Measurements from ENCODE around the gene MXD4. TPM values are rescaled to one million over a fixed set of nuclear protein-coding genes. Genes with fewer than 3 reads are reported as not detected.

Gene MXD4
- total RNA-seq, 1 experiment from 2014 or later = 12.8 TPM

GRCh38 chr4:2295500-2295899 lies 33.6 kb upstream of the MXD4 start:
- CTCF ChIA-PET = no interaction called here
- Mint-ChIP-seq H3K4me1 (ENCODE audit: low read depth, unreplicated experiment) (no peaks in the 10 kb centered on the region), H3K9me3 (ENCODE audit: low read depth, unreplicated experiment) (no peaks in the 10 kb centered on the region), H3K4me3 (ENCODE audit: low read depth, unreplicated experiment) (no peak overlapping the region), H3K36me3 (ENCODE audit: insufficient read depth, unreplicated experiment) (no peaks in the 10 kb centered on the region), H3K27ac (ENCODE audit: unreplicated experiment) (no peak overlapping the region), H3K27me3 (ENCODE audit: unreplicated experiment) (peaks cover 17% of the 10 kb centered on the region)
- TF ChIP-seq CTCF (IDR thresholded peaks at IDR 0.05; ENCODE audit: unreplicated experiment) = no peak
- BruUV-seq (replicated peaks) = no TSS peak
- intact Hi-C loops (cut with micrococcal nuclease; ENCODE audit: unreplicated experiment) = no loop called here
- no peak for DNase-seq

- Mint-ChIP-seq H3K27ac (ENCODE audit: unreplicated experiment) (no peak overlapping the region), H3K4me1 (ENCODE audit: low read depth, unreplicated experiment) (no peaks in the 10 kb centered on the region), H3K9me3 (ENCODE audit: low read depth, unreplicated experiment) (no peaks in the 10 kb centered on the region), H3K4me3 (ENCODE audit: low read depth, unreplicated experiment) (no peak overlapping the region), H3K27me3 (ENCODE audit: unreplicated experiment) (peaks cover 8% of the 10 kb centered on the region), H3K36me3 (ENCODE audit: insufficient read depth, unreplicated experiment) (no peaks in the 10 kb centered on the region)
- DNase-seq = no peak
- intact Hi-C loops (cut with micrococcal nuclease; ENCODE audit: unreplicated experiment) = no loop called here
- no peak for TF ChIP-seq CTCF (IDR thresholded peaks at IDR 0.05; ENCODE audit: unreplicated experiment)
- BruUV-seq (replicated peaks) = no TSS peak
- CTCF ChIA-PET = no interaction called here
Observed at GRCh38 chr4:2292646-2293108, 30.8 kb upstream of the MXD4 start.

- BruUV-seq (replicated peaks) = no TSS peak
- H3K4me1 Mint-ChIP-seq (ENCODE audit: low read depth, unreplicated experiment) = no peaks in the 10 kb centered on the region
- intact Hi-C loops (cut with micrococcal nuclease; ENCODE audit: unreplicated experiment) = no loop called here
- no peak overlapping the region for H3K4me3 Mint-ChIP-seq (ENCODE audit: low read depth, unreplicated experiment)
- no peak overlapping the region for H3K27ac Mint-ChIP-seq (ENCODE audit: unreplicated experiment)
- CTCF ChIA-PET = no interaction called here
- no peaks in the 10 kb centered on the region for H3K36me3 Mint-ChIP-seq (ENCODE audit: insufficient read depth, unreplicated experiment)
- peaks cover 1% of the 10 kb centered on the region for H3K27me3 Mint-ChIP-seq (ENCODE audit: unreplicated experiment)
- DNase-seq = no peak
- H3K9me3 Mint-ChIP-seq (ENCODE audit: low read depth, unreplicated experiment) = no peaks in the 10 kb centered on the region
- TF ChIP-seq CTCF (IDR thresholded peaks at IDR 0.05; ENCODE audit: unreplicated experiment) = no peak
Observed at GRCh38 chr4:2291705-2292645, 30.1 kb upstream of the MXD4 start.

- intact Hi-C loops (cut with micrococcal nuclease; ENCODE audit: unreplicated experiment) = no loop called here
- no TSS peak for BruUV-seq (replicated peaks)
- no peaks in the 10 kb centered on the region for H3K36me3 Mint-ChIP-seq (ENCODE audit: insufficient read depth, unreplicated experiment)
- no peak overlapping the region for H3K27ac Mint-ChIP-seq (ENCODE audit: unreplicated experiment)
- TF ChIP-seq CTCF (IDR thresholded peaks at IDR 0.05; ENCODE audit: unreplicated experiment) = no peak
- H3K4me1 Mint-ChIP-seq (ENCODE audit: low read depth, unreplicated experiment) = no peaks in the 10 kb centered on the region
- H3K9me3 Mint-ChIP-seq (ENCODE audit: low read depth, unreplicated experiment) = no peaks in the 10 kb centered on the region
- no peaks in the 10 kb centered on the region for H3K27me3 Mint-ChIP-seq (ENCODE audit: unreplicated experiment)
- CTCF ChIA-PET = interaction anchor here (0.6 kb wide), 1 partner anchor 233 kb away, joined by 5 read pairs; no protein-coding TSS in a partner anchor
- H3K4me3 Mint-ChIP-seq (ENCODE audit: low read depth, unreplicated experiment) = no peak overlapping the region
- no peak for DNase-seq
Observed at GRCh38 chr4:2290974-2291704, 29.2 kb upstream of the MXD4 start.
